ENCODE measurements around the gene TMPRSS15.

The TMPRSS15 gene

DNA sequence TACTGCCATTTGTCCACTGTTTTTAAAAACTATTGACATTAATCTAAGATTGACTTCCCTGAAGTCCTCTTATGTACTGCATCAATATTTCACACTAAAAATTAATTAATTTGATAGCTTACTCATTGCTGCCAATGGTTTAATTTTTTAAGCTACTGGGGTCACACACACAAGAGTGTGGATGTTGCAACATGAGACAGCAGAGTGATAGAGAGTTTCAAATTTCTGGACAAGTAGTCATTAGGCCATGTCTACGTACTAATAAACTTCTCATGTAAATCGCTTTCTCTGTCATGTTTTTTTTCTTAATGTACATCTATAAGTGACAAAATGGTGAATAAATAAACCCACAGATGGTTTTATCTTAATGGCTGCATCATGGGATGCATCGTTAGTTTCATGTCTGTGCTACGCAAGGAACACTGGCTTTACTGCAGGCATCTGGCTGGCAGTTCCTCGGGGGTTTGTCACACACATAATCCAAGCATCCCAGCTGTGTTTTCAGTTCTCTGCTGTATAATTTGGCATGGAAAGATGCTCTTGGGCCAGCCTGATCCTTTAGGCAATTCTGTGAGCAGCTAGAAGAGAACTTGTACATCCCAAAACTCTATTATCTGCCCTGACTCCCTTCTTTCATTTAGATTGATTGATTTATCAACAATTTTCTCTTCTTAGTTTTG, 175.4 kb downstream of the TMPRSS15 start:
- no peak for TF ChIP-seq RBAK (tag by site-specific recombination; IDR thresholded peaks at IDR 0.05)
- TF ChIP-seq, protein P1, sequence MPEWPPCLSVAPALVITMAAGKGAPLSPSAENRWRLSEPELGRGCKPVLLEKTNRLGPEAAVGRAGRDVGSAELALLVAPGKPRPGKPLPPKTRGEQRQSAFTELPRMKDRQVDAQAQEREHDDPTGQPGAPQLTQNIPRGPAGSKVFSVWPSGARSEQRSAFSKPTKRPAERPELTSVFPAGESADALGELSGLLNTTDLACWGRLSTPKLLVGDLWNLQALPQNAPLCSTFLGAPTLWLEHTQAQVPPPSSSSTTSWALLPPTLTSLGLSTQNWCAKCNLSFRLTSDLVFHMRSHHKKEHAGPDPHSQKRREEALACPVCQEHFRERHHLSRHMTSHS (tag by site-specific recombination; IDR thresholded peaks at IDR 0.05), result no peak
- TF ChIP-seq YY1 (tag by site-specific recombination; IDR thresholded peaks at IDR 0.05), result no peak
- no peak for TF ChIP-seq ZNF626 (tag by site-specific recombination; IDR thresholded peaks at IDR 0.05)
- TF ChIP-seq ZNF629 (tag by site-specific recombination; IDR thresholded peaks at IDR 0.05), result no peak
- TF ChIP-seq, protein P2, sequence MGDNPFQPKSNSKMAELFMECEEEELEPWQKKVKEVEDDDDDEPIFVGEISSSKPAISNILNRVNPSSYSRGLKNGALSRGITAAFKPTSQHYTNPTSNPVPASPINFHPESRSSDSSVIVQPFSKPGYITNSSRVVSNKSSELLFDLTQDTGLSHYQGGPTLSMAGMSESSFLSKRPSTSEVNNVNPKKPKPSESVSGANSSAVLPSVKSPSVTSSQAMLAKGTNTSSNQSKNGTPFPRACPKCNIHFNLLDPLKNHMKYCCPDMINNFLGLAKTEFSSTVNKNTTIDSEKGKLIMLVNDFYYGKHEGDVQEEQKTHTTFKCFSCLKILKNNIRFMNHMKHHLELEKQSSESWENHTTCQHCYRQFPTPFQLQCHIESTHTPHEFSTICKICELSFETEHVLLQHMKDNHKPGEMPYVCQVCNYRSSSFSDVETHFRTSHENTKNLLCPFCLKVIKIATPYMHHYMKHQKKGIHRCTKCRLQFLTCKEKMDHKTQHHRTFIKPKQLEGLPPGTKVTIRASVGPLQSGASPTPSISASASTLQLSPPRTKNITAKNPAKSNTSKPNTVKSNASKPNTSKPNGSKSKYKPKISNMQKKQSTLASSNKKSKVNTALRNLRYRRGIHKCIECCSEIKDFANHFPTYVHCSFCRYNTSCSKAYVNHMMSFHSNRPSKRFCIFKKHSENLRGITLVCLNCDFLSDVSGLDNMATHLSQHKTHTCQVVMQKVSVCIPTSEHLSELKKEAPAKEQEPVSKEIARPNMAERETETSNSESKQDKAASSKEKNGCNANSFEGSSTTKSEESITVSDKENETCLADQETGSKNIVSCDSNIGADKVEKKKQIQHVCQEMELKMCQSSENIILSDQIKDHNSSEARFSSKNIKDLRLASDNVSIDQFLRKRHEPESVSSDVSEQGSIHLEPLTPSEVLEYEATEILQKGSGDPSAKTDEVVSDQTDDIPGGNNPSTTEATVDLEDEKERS (tag by site-specific recombination; IDR thresholded peaks at IDR 0.05), result no peak
- H3K4me1 ChIP-seq (ENCODE audit: control insufficient read depth, insufficient read depth, low read length), result no peaks in the 10 kb centered on the region
- POLR2A ChIA-PET, result no interaction called here
- no peaks in the 10 kb centered on the region for H3K9me3 ChIP-seq (ENCODE audit: control insufficient read depth, insufficient read depth, low read depth, low read length)
- no peak overlapping the region for H3K4me3 ChIP-seq (ENCODE audit: low read depth, low read length)
- CTCF ChIA-PET, result interaction anchor here (1.1 kb wide), 1 partner anchor 187 kb away, joined by 3 read pairs; no protein-coding TSS in a partner anchor
- H3K36me3 ChIP-seq (ENCODE audit: control insufficient read depth in 2 of 2, insufficient read depth in 1 of 2, low read length in 2 of 2), result no peaks in the 10 kb centered on the region
- no peak overlapping the region for H3K27ac ChIP-seq (ENCODE audit: extremely low read depth, low read depth, low read length)

DNA sequence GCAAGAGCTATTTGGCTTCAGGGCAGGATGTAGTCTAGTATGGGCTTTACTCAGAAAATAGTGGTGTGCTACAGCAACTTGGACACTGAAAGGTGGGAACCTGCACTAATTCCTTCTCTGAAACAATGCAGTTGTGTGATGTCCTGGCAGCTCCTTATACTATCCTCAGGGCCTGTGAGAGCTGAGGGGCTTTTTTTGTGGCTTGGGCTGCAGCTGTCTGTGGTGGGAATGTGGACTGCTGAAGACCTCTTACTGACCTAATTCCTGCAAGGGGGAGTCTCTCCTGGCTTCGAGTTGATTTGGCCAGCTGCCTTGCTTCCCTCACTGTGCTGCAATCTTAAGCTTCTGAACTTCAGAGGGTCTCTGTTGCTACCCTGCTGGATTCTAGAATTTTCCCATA, 181.2 kb downstream of the TMPRSS15 start:
- POLR2A ChIA-PET, result no interaction called here
- H3K27ac ChIP-seq (ENCODE audit: extremely low read depth, low read depth, low read length), result no peak overlapping the region

DNA sequence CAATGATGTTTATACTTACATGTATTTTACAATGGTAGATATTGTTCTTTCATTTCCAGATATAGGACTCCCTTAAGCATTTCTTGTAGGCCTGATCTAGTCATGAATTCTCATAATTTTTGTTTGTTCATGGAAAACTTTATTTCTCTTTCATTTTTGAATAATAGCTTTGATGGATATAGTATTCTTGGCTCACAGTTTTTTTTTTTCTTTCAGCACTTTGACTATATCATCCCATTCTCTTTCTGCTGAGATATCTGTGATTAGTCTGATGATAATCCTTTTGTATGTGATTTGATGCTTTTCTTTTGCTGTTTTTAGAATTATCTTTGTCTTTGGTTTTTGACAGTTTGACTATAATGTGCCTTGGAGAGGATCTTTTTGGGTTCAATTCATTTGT, 183.1 kb downstream of the TMPRSS15 start:
- Histone ChIP-seq H3K4me3 (ENCODE audit: low read depth, low read length) (no peak overlapping the region), H3K36me3 (ENCODE audit: control insufficient read depth in 2 of 2, insufficient read depth in 1 of 2, low read length in 2 of 2) (no peaks in the 10 kb centered on the region), H3K9me3 (ENCODE audit: control insufficient read depth, insufficient read depth, low read depth, low read length) (no peaks in the 10 kb centered on the region; the same call in 1 of the 2 replicates), H3K27ac (ENCODE audit: extremely low read depth, low read depth, low read length) (no peak overlapping the region), H3K4me1 (ENCODE audit: control insufficient read depth, insufficient read depth, low read length) (no peaks in the 10 kb centered on the region)
- ChIA-PET CTCF (interaction anchor here (2.0 kb wide), 1 partner anchor 295 kb away, joined by 5 read pairs; no protein-coding TSS in a partner anchor), POLR2A (no interaction called here)
- TF ChIP-seq ZNF114 (tag by site-specific recombination; IDR thresholded peaks at IDR 0.05) (no peak), SETDB1 (IDR thresholded peaks at IDR 0.05; ENCODE audit: insufficient read length, low read length) (peak; percentile 90), ZNF2 (tag by site-specific recombination; IDR thresholded peaks at IDR 0.05) (no peak)

More for the DNA sequence above, 181.2 kb downstream of the TMPRSS15 start:
- CTCF ChIA-PET, result interaction anchor here (2.0 kb wide), 1 partner anchor 297 kb away, joined by 5 read pairs; no protein-coding TSS in a partner anchor
- no peaks in the 10 kb centered on the region for H3K4me1 ChIP-seq (ENCODE audit: control insufficient read depth, insufficient read depth, low read length)
- no peaks in the 10 kb centered on the region for H3K36me3 ChIP-seq (ENCODE audit: control insufficient read depth in 2 of 2, insufficient read depth in 1 of 2, low read length in 2 of 2)
- H3K4me3 ChIP-seq (ENCODE audit: low read depth, low read length), result no peak overlapping the region
- TF ChIP-seq, protein P3, sequence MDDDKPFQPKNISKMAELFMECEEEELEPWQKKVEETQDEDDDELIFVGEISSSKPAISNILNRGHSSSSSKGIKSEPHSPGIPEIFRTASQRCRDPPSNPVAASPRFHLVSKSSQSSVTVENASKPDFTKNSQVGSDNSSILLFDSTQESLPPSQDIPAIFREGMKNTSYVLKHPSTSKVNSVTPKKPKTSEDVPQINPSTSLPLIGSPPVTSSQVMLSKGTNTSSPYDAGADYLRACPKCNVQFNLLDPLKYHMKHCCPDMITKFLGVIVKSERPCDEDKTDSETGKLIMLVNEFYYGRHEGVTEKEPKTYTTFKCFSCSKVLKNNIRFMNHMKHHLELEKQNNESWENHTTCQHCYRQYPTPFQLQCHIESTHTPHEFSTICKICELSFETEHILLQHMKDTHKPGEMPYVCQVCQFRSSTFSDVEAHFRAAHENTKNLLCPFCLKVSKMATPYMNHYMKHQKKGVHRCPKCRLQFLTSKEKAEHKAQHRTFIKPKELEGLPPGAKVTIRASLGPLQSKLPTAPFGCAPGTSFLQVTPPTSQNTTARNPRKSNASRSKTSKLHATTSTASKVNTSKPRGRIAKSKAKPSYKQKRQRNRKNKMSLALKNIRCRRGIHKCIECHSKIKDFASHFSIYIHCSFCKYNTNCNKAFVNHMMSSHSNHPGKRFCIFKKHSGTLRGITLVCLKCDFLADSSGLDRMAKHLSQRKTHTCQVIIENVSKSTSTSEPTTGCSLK (tag by site-specific recombination; IDR thresholded peaks at IDR 0.05), result no peak
- TF ChIP-seq ZBTB48 (tag by site-specific recombination; IDR thresholded peaks at IDR 0.05) (no peak), YY1 (tag by site-specific recombination; IDR thresholded peaks at IDR 0.05) (no peak)
- no peaks in the 10 kb centered on the region; the same call in 1 of the 2 replicates for H3K9me3 ChIP-seq (ENCODE audit: control insufficient read depth, insufficient read depth, low read depth, low read length)
